ENCODE data around the gene HSPB8.

- no peak for TF ChIP-seq NFYB (CRISPR knock-in tag; conservative IDR thresholded peaks at IDR 0.05; ENCODE audit: low read depth)
- TF ChIP-seq, protein P1, sequence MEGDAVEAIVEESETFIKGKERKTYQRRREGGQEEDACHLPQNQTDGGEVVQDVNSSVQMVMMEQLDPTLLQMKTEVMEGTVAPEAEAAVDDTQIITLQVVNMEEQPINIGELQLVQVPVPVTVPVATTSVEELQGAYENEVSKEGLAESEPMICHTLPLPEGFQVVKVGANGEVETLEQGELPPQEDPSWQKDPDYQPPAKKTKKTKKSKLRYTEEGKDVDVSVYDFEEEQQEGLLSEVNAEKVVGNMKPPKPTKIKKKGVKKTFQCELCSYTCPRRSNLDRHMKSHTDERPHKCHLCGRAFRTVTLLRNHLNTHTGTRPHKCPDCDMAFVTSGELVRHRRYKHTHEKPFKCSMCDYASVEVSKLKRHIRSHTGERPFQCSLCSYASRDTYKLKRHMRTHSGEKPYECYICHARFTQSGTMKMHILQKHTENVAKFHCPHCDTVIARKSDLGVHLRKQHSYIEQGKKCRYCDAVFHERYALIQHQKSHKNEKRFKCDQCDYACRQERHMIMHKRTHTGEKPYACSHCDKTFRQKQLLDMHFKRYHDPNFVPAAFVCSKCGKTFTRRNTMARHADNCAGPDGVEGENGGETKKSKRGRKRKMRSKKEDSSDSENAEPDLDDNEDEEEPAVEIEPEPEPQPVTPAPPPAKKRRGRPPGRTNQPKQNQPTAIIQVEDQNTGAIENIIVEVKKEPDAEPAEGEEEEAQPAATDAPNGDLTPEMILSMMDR (IDR thresholded peaks at IDR 0.05) = no peak
- TF ChIP-seq PRRX2 (CRISPR knock-in tag; IDR thresholded peaks at IDR 0.05) = no peak
- TF ChIP-seq, protein P2, sequence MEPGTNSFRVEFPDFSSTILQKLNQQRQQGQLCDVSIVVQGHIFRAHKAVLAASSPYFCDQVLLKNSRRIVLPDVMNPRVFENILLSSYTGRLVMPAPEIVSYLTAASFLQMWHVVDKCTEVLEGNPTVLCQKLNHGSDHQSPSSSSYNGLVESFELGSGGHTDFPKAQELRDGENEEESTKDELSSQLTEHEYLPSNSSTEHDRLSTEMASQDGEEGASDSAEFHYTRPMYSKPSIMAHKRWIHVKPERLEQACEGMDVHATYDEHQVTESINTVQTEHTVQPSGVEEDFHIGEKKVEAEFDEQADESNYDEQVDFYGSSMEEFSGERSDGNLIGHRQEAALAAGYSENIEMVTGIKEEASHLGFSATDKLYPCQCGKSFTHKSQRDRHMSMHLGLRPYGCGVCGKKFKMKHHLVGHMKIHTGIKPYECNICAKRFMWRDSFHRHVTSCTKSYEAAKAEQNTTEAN (CRISPR knock-in tag; IDR thresholded peaks at IDR 0.05) = no peak
- no peak for TF ChIP-seq SP1 (CRISPR knock-in tag; conservative IDR thresholded peaks at IDR 0.05)
- no peak for TF ChIP-seq TEAD4 (CRISPR knock-in tag; IDR thresholded peaks at IDR 0.05)
- no peak for TF ChIP-seq FOXJ3 (CRISPR knock-in tag; IDR thresholded peaks at IDR 0.05; ENCODE audit: borderline replicate concordance)
- no peak for TF ChIP-seq CREM (CRISPR knock-in tag; IDR thresholded peaks at IDR 0.05)
- no peak for TF ChIP-seq ESRRA (CRISPR knock-in tag; IDR thresholded peaks at IDR 0.05; ENCODE audit: borderline replicate concordance)
- TF ChIP-seq, protein P3, sequence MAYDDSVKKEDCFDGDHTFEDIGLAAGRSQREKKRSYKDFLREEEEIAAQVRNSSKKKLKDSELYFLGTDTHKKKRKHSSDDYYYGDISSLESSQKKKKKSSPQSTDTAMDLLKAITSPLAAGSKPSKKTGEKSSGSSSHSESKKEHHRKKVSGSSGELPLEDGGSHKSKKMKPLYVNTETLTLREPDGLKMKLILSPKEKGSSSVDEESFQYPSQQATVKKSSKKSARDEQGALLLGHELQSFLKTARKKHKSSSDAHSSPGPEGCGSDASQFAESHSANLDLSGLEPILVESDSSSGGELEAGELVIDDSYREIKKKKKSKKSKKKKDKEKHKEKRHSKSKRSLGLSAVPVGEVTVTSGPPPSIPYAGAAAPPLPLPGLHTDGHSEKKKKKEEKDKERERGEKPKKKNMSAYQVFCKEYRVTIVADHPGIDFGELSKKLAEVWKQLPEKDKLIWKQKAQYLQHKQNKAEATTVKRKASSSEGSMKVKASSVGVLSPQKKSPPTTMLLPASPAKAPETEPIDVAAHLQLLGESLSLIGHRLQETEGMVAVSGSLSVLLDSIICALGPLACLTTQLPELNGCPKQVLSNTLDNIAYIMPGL (CRISPR knock-in tag; IDR thresholded peaks at IDR 0.05) = no peak
- TF ChIP-seq ATF1 (CRISPR knock-in tag; IDR thresholded peaks at IDR 0.05) = no peak
- no peak for TF ChIP-seq ZNF317 (CRISPR knock-in tag; IDR thresholded peaks at IDR 0.05; ENCODE audit: borderline replicate concordance, low read depth)
Measured at GRCh38 chr12:119136811-119137410, 41.8 kb upstream of the HSPB8 start.

All from WTC11 (cell line).